GM19438 (cell line): ENCODE results near the gene BORCS6.
"Not testable (repeated sequence)": the region's sequence is repeated elsewhere in the genome, so short reads cannot be mapped to it uniquely, and the experiment has no call there.

Experiments used
- ATAC-seq: cut with Tn5 transposase; IDR thresholded peaks from one replicate; pipeline ENCODE4 v1.9.1; 2021; ENCODE audit warnings: low read depth; ENCODE audit not compliant: unreplicated experiment

BORCS6 gene

GRCh38 chr17:8175795-8176196 lies 14.2 kb downstream of the BORCS6 start:
- peak; percentile 13 for ATAC-seq

GRCh38 chr17:8173871-8174322 lies 16.1 kb downstream of the BORCS6 start:
- ATAC-seq: no peak

GRCh38 chr17:8173056-8173870 lies 16.7 kb downstream of the BORCS6 start:
- peak; percentile 60 for ATAC-seq

GRCh38 chr17:8170186-8170585 lies 19.8 kb downstream of the BORCS6 start:
- not testable (repeated sequence) for ATAC-seq

GRCh38 chr17:8167526-8167925 lies 22.5 kb downstream of the BORCS6 start:
- no peak for ATAC-seq

- ATAC-seq: no peak
Observed at GRCh38 chr17:8166731-8167130, 23.2 kb downstream of the BORCS6 start.

- no peak for ATAC-seq
Observed at GRCh38 chr17:8164815-8165131, 25.2 kb downstream of the BORCS6 start.

- ATAC-seq: no peak
Observed at GRCh38 chr17:8163978-8164814, 25.8 kb downstream of the BORCS6 start.

GRCh38 chr17:8162997-8163977 lies 26.7 kb downstream of the BORCS6 start:
- ATAC-seq: no peak

- no peak for ATAC-seq
Observed at GRCh38 chr17:8162233-8162996, 27.6 kb downstream of the BORCS6 start, which contains the start of gene VAMP2. Gene VAMP2, minus strand, starts transcription at chr17:8162948. Its CDS starts 69 bp downstream, at chr17:8162879.

- ATAC-seq: no peak
Observed at GRCh38 chr17:8161289-8162232, 28.4 kb downstream of the BORCS6 start.

GRCh38 chr17:8160741-8161221 lies 29.2 kb downstream of the BORCS6 start:
- ATAC-seq: no peak

GRCh38 chr17:8160224-8160577 lies 29.8 kb downstream of the BORCS6 start:
- ATAC-seq: no peak

GRCh38 chr17:8159459-8160223 lies 30.3 kb downstream of the BORCS6 start:
- no peak for ATAC-seq

- ATAC-seq: no peak
Observed at GRCh38 chr17:8159032-8159400, 31.0 kb downstream of the BORCS6 start.

- no peak for ATAC-seq
Observed at GRCh38 chr17:8158267-8159031, 31.5 kb downstream of the BORCS6 start.
